Breast epithelium (tissue), 4 donors: ENCODE measurements around the gene DOCK6. TPM values are rescaled to one million over a fixed set of nuclear protein-coding genes. Genes with fewer than 3 reads are reported as not detected.
A peak's percentile ranks its signal among the peaks of the same experiment; 100 is the strongest.

ENCODE experiments used
- DNase-seq, 2 donors: peaks; one replicate each; pipeline ENCODE4 v3.0.0-alpha.2; 2019; ENCODE audit warnings: low spot score in 2 of 2
- H3K27ac ChIP-seq, 2 donors: fragments of 200-600 bp; sonication (generic) in 1 of 2; one replicate each; pipeline ENCODE4 v1.5.1; 2016 to 2019; ENCODE audit warnings: mild to moderate bottlenecking in 1 of 2
- H3K27me3 ChIP-seq, 2 donors: fragments of 200-600 bp; sonication (generic) in 1 of 2; one replicate each; pipeline versions ENCODE4 v1.5.1 to v1.6.0; 2017 to 2019; ENCODE audit warnings: control low read depth in 1 of 2, mild to moderate bottlenecking in 1 of 2
- H3K36me3 ChIP-seq: fragments of 200-600 bp; one replicate; pipeline ENCODE4 v1.5.1; 2019
- H3K4me1 ChIP-seq, 2 donors: fragments of 200-600 bp; sonication (generic); one replicate each; pipeline ENCODE4 v1.5.1; 2016 to 2019; ENCODE audit warnings: control low read depth in 1 of 2
- H3K4me3 ChIP-seq, 3 donors: fragments of 200-600 bp; sonication (generic); 1 replicate in 2 of 3; 2 replicates in 1 of 3; pipeline ENCODE4 v1.5.1; 2016 to 2019; ENCODE audit warnings: mild to moderate bottlenecking in 3 of 3, moderate library complexity in 2 of 3
- H3K9me3 ChIP-seq, 2 donors: fragments of 200-600 bp; sonication (generic) in 1 of 2; one replicate each; pipeline ENCODE4 v1.5.1; 2016 to 2019; ENCODE audit warnings: control low read depth in 1 of 2
- POLR2A ChIP-seq: fragments of 450-650 bp; IDR thresholded peaks from one replicate; pipeline ENCODE4 v1.6.1; 2016; ENCODE audit warnings: antibody characterized with exemption, mild to moderate bottlenecking, moderate library complexity
- POLR2AphosphoS5 ChIP-seq, 3 donors: sonication (generic); formaldehyde crosslinking; IDR thresholded peaks; one replicate each; pipeline ENCODE4 v1.6.1; 2017; ENCODE audit warnings: antibody characterized with exemption in 3 of 3
- intact Hi-C: fragments of 100-400 bp; cut with DNase I; formaldehyde crosslinking; loops from one replicate; pipeline ENCODE4 v1.15.1; 2023; ENCODE audit warnings: low total_unique reads
- total RNA-seq, 3 donors: library from RNA; depleted of rRNA; stranded (reverse); fragments of >200 nt; gene quantifications; one replicate each; pipeline ENCODE4 v1.1.0, GENCODE V29; 2016
- TF ChIP-seq, protein P1 (sequence below), 3 donors: fragments of 450-650 bp; IDR thresholded peaks; one replicate each; pipeline ENCODE4 v1.5.1; 2016 to 2017; ENCODE audit warnings: antibody characterized with exemption in 3 of 3, mild to moderate bottlenecking in 3 of 3, moderate library complexity in 3 of 3

Gene DOCK6
- total RNA-seq, 3 donors from 2014 or later, result 20.9 to 59.3 (median 49.6) TPM

DNA sequence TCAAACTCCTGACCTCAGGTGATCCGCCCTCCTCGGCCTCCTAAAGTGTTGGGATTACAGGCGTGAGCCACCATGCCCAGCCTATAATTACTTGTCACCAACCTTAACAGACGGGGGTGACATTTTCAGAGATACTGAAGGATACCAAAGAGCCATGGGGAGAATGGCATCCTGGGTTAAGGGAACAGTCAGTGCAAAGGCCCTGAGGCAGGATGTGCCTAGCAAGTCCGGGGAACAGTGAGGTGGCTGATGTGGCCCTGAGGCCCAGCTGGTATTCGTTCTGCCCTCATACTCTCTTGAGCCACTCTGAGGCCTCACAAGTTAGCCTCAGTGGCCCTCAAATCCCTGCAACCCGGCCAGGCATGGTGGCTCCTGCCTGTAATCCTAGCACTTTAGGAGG lies 37.9 kb downstream of the DOCK6 start:
- Histone ChIP-seq H3K27me3 (no peaks in the 10 kb centered on the region), H3K4me1 (no peaks in the 10 kb centered on the region), H3K9me3 (peaks cover 13 to 18% of the 10 kb centered on the region in 2 donors), H3K36me3 (no peaks in the 10 kb centered on the region), H3K4me3 (no peak overlapping the region), H3K27ac (no peak overlapping the region)
- TF ChIP-seq POLR2AphosphoS5 (IDR thresholded peaks at IDR 0.05) (no peak), POLR2A (no peak)
- TF ChIP-seq, protein P1, sequence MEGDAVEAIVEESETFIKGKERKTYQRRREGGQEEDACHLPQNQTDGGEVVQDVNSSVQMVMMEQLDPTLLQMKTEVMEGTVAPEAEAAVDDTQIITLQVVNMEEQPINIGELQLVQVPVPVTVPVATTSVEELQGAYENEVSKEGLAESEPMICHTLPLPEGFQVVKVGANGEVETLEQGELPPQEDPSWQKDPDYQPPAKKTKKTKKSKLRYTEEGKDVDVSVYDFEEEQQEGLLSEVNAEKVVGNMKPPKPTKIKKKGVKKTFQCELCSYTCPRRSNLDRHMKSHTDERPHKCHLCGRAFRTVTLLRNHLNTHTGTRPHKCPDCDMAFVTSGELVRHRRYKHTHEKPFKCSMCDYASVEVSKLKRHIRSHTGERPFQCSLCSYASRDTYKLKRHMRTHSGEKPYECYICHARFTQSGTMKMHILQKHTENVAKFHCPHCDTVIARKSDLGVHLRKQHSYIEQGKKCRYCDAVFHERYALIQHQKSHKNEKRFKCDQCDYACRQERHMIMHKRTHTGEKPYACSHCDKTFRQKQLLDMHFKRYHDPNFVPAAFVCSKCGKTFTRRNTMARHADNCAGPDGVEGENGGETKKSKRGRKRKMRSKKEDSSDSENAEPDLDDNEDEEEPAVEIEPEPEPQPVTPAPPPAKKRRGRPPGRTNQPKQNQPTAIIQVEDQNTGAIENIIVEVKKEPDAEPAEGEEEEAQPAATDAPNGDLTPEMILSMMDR (IDR thresholded peaks at IDR 0.05), result no peak
- DNase-seq, result no peak
- intact Hi-C loops, result no loop called here

DNA sequence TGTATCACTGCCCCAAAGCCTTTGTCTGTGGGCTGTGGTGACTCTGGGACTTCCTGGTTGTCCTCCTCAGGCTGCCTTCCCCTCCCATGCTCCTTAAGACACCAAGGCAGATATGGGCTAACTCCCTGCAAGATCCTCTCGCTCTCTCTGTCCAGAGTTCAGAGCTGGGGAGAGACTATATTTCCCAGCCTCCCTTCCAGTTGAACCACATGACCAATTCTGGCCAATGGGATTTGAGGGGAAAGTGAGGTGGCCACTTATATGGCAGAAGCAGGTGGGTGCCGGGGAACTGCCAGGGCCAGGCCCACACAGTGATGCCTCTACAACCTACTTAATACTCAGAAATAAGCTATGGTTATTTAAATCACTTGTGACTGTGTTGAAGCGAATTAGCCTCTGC lies 39.1 kb downstream of the DOCK6 start:
- TF ChIP-seq POLR2AphosphoS5 (IDR thresholded peaks at IDR 0.05) (no peak), POLR2A (no peak)
- TF ChIP-seq, protein P1 (IDR thresholded peaks at IDR 0.05), result no peak
- Histone ChIP-seq H3K4me3 (no peak overlapping the region), H3K9me3 (peaks cover 13 to 18% of the 10 kb centered on the region in 2 donors), H3K36me3 (no peaks in the 10 kb centered on the region), H3K27me3 (no peaks in the 10 kb centered on the region), H3K4me1 (no peaks in the 10 kb centered on the region), H3K27ac (no peak overlapping the region)
- DNase-seq, result no peak
- intact Hi-C loops, result no loop called here

DNA sequence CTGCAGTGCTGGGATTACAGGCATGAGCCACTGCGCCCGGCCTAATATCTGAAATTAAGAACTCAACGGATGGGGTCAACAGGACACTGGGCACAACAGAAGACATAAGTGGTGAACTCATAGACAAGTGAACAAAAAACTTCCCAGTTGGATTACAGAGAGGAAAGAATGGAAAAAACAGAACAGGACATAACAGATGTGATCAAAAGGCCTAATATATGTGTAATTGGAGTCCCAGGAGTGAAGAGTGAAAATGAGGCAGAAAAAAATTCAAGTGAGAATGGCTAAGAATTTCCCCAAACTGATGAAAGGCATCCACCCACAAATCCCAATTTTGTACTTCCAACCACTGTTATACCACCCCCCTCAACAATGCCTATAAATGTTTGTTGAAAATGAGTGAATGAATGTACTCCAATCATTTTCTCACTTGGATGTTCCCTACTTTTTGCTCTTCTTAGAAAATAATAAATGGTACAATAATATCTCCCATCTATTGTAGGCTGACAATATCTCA lies 41.2 kb downstream of the DOCK6 start:
- no peaks in the 10 kb centered on the region for H3K4me1 ChIP-seq
- no peak for DNase-seq
- H3K4me3 ChIP-seq, result no peak overlapping the region
- H3K27ac ChIP-seq, result no peak overlapping the region
- intact Hi-C loops, result no loop called here
- no peaks in the 10 kb centered on the region for H3K27me3 ChIP-seq
- H3K9me3 ChIP-seq, result peaks cover 13 to 18% of the 10 kb centered on the region in 2 donors
- no peaks in the 10 kb centered on the region for H3K36me3 ChIP-seq
- TF ChIP-seq POLR2AphosphoS5 (IDR thresholded peaks at IDR 0.05) (no peak), POLR2A (no peak)
- TF ChIP-seq, protein P1 (IDR thresholded peaks at IDR 0.05), result no peak

DNA sequence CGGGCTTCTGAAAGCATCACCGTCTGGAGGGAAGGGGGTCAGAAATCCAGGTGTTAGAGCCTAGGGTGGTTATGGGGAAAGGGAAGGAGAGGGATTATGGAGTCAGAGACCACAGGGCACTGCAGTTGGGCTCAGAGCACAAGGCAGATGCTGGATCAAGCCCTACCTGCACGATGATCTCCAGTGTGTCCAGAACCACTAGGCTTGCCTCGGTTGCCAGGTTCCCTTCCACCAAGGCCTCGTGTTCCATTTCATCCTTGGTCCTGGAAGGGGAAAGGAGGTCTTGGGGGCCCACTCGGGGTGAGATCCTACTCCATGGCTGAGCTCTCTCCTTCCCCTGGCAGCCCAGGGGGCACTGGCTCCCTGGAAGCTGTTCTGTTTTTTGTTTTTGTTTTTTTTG lies 47.9 kb downstream of the DOCK6 start:
- DNase-seq, result no peak
- TF ChIP-seq, protein P1 (IDR thresholded peaks at IDR 0.05), result no peak
- no peak for TF ChIP-seq POLR2AphosphoS5 (IDR thresholded peaks at IDR 0.05)
- TF ChIP-seq POLR2A, result no peak
- H3K27ac ChIP-seq, result no peak overlapping the region
- no peaks in the 10 kb centered on the region for H3K27me3 ChIP-seq
- H3K4me3 ChIP-seq, result no peak overlapping the region
- H3K36me3 ChIP-seq, result no peaks in the 10 kb centered on the region
- H3K9me3 ChIP-seq, result no peaks in the 10 kb centered on the region
- intact Hi-C loops, result loop anchor here (1.0 kb wide), 1 partner anchor 26 kb away; no protein-coding TSS in a partner anchor
- H3K4me1 ChIP-seq, result no peaks in the 10 kb centered on the region

DNA sequence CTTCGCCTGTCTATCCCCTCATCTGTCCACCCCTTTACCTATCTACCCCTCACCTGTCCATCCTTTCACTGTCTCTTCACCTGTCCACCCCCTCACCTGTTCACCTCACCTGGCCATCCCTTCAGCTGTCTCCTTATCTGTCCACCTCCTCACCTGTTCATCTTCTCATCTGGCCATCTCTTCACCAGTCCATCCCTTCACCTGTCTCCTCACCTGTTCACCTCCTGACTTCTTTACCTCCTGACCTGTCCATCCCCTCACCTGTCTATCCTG lies 51.7 kb downstream of the DOCK6 start:
- no peak for TF ChIP-seq POLR2AphosphoS5 (IDR thresholded peaks at IDR 0.05)
- H3K27ac ChIP-seq, result peak overlapping the region in 1 of 2 donors; percentile 38
- intact Hi-C loops, result no loop called here

More for the DNA sequence above, 51.7 kb downstream of the DOCK6 start:
- Histone ChIP-seq H3K36me3 (no peaks in the 10 kb centered on the region), H3K4me3 (no peak overlapping the region), H3K27me3 (no peaks in the 10 kb centered on the region), H3K4me1 (no peaks in the 10 kb centered on the region), H3K9me3 (no peaks in the 10 kb centered on the region)
- no peak for DNase-seq
